Umbilical cord (tissue), 2 donors: ENCODE results near the gene CHST3. TPM values are rescaled to one million over a fixed set of nuclear protein-coding genes. Genes with fewer than 3 reads are reported as not detected.
A peak's percentile ranks its signal among the peaks of the same experiment; 100 is the strongest.
"Not testable (repeated sequence)": the region's sequence is repeated elsewhere in the genome, so short reads cannot be mapped to it uniquely, and the experiment has no call there.

Experiments used
- DNase-seq: peaks from one replicate; pipeline ENCODE4 v3.0.0-alpha.2; 2015; ENCODE audit warnings: low spot score
- total RNA-seq: library from RNA; depleted of rRNA; stranded (reverse); fragments of >200 nt; gene quantifications from one replicate; pipeline ENCODE4 v1.2.3, GENCODE V29; 2014; ENCODE audit warnings: low replicate concordance; ENCODE audit not compliant: insufficient read depth

CHST3 gene
- total RNA-seq, 1 donor from 2014 or later, result 30.8 TPM

- DNase-seq, result no peak
These were observed 8.8 kb downstream of the CHST3 start for GRCh38 chr10:71972746-71973695.

GRCh38 chr10:71973777-71974488 lies 9.7 kb downstream of the CHST3 start:
- DNase-seq, result no peak

- peak; percentile 9 for DNase-seq
These were observed 10.4 kb downstream of the CHST3 start for GRCh38 chr10:71974489-71975021.

- peak; percentile 10 for DNase-seq
These were observed 11.1 kb downstream of the CHST3 start for GRCh38 chr10:71975087-71975870.

GRCh38 chr10:71975871-71976725 lies 11.9 kb downstream of the CHST3 start:
- peak; percentile 44 for DNase-seq

- not testable (repeated sequence) for DNase-seq
These were observed 13.4 kb downstream of the CHST3 start for GRCh38 chr10:71977614-71977903.

- DNase-seq, result peak; percentile 47
These were observed 14.3 kb downstream of the CHST3 start for GRCh38 chr10:71978476-71978875.

- DNase-seq, result no peak
These were observed 14.9 kb downstream of the CHST3 start for GRCh38 chr10:71978988-71979691.

GRCh38 chr10:71979692-71980062 lies 15.5 kb downstream of the CHST3 start:
- no peak for DNase-seq

- DNase-seq, result peak; percentile 64
These were observed 16.2 kb downstream of the CHST3 start for GRCh38 chr10:71980181-71981014.

GRCh38 chr10:71981015-71981875 lies 17.1 kb downstream of the CHST3 start:
- DNase-seq, result peak; percentile 68

GRCh38 chr10:71981876-71982230 lies 17.7 kb downstream of the CHST3 start:
- no peak for DNase-seq

GRCh38 chr10:71982269-71983178 lies 18.3 kb downstream of the CHST3 start:
- no peak for DNase-seq

- peak; percentile 85 for DNase-seq
These were observed 20.1 kb downstream of the CHST3 start for GRCh38 chr10:71984126-71984808.

- no peak for DNase-seq
These were observed 20.7 kb downstream of the CHST3 start for GRCh38 chr10:71984809-71985388.

GRCh38 chr10:71985542-71986250 lies 21.5 kb downstream of the CHST3 start:
- peak; percentile 59 for DNase-seq
